ENCODE data around the gene PHC3. TPM values are rescaled to one million over a fixed set of nuclear protein-coding genes. Genes with fewer than 3 reads are reported as not detected.

Gene PHC3
- total and polyA plus RNA-seq, 4 donors = 6.1 to 131 (median 59.9) TPM

- 81 to 86% methylated on average over 1 of the region's 1 CpG for WGBS, 2 donors
- intact Hi-C loops (cut with DNase I) = no loop called here
- DNase-seq = no peak
Observed at GRCh38 chr3:170100944-170101343, 80.6 kb downstream of the PHC3 start.

GRCh38 chr3:170098753-170099152 is 82.8 kb downstream of the PHC3 start:
- H3K4me3 ChIP-seq (ENCODE audit: low read length in 2 of 2) = no peak overlapping the region
- no peak overlapping the region for H3K27ac ChIP-seq (ENCODE audit: low read depth in 1 of 2, low read length in 2 of 2)
- no peak for DNase-seq
- peaks cover 7 to 9% of the 10 kb centered on the region in 2 donors for H3K36me3 ChIP-seq (ENCODE audit: control insufficient read depth in 1 of 2, insufficient read depth in 2 of 2, low read length in 1 of 2)
- H3K4me1 ChIP-seq (ENCODE audit: control insufficient read depth in 1 of 2, insufficient read depth in 2 of 2, low read length in 2 of 2) = no peaks in the 10 kb centered on the region
- H3K9me3 ChIP-seq (ENCODE audit: control insufficient read depth, low read length) = no peaks in the 10 kb centered on the region
- ATAC-seq (ENCODE audit: low FRiP score) = no peak
- intact Hi-C loops (cut with DNase I) = loop anchor here in 1 of 2 donors (10.0 kb wide), 1 partner anchor 104 kb away; no protein-coding TSS in a partner anchor
- WGBS, 2 donors = 41 to 50% methylated on average over 1 of the region's 1 CpG
- H3K27me3 ChIP-seq (ENCODE audit: control insufficient read depth in 1 of 2, insufficient read depth in 2 of 2, low read length in 1 of 2) = no peaks in the 10 kb centered on the region

More at GRCh38 chr3:170100944-170101343, 80.6 kb downstream of the PHC3 start:
- ATAC-seq (ENCODE audit: low FRiP score) = no peak
- Histone ChIP-seq H3K27ac (ENCODE audit: low read depth in 1 of 2, low read length in 2 of 2) (no peak overlapping the region), H3K4me3 (ENCODE audit: low read length in 2 of 2) (no peak overlapping the region), H3K27me3 (ENCODE audit: control insufficient read depth in 1 of 2, insufficient read depth in 2 of 2, low read length in 1 of 2) (no peaks in the 10 kb centered on the region), H3K4me1 (ENCODE audit: control insufficient read depth in 1 of 2, insufficient read depth in 2 of 2, low read length in 2 of 2) (no peaks in the 10 kb centered on the region), H3K9me3 (ENCODE audit: control insufficient read depth, low read length) (no peaks in the 10 kb centered on the region), H3K36me3 (ENCODE audit: control insufficient read depth in 1 of 2, insufficient read depth in 2 of 2, low read length in 1 of 2) (peaks cover 3 to 10% of the 10 kb centered on the region in 2 donors)

- no peak for ATAC-seq (ENCODE audit: low FRiP score)
- Histone ChIP-seq H3K9me3 (ENCODE audit: control insufficient read depth, low read length) (no peaks in the 10 kb centered on the region), H3K27ac (ENCODE audit: low read depth in 1 of 2, low read length in 2 of 2) (no peak overlapping the region), H3K4me1 (ENCODE audit: control insufficient read depth in 1 of 2, insufficient read depth in 2 of 2, low read length in 2 of 2) (no peaks in the 10 kb centered on the region), H3K36me3 (ENCODE audit: control insufficient read depth in 1 of 2, insufficient read depth in 2 of 2, low read length in 1 of 2) (peaks cover 4 to 7% of the 10 kb centered on the region in 2 donors), H3K27me3 (ENCODE audit: control insufficient read depth in 1 of 2, insufficient read depth in 2 of 2, low read length in 1 of 2) (no peaks in the 10 kb centered on the region), H3K4me3 (ENCODE audit: low read length in 2 of 2) (no peak overlapping the region)
- WGBS, 2 donors = 82 to 83% methylated on average over 3 of the region's 3 CpGs
- intact Hi-C loops (cut with DNase I) = loop anchor here in 1 of 2 donors (10.0 kb wide), 1 partner anchor 102 kb away; no protein-coding TSS in a partner anchor
- DNase-seq = no peak
Observed at GRCh38 chr3:170096342-170096741, 85.2 kb downstream of the PHC3 start.

GRCh38 chr3:170095771-170096170 is 85.8 kb downstream of the PHC3 start:
- H3K4me3 ChIP-seq (ENCODE audit: low read length in 2 of 2) = no peak overlapping the region
- H3K9me3 ChIP-seq (ENCODE audit: control insufficient read depth, low read length) = no peaks in the 10 kb centered on the region
- no peak for DNase-seq
- intact Hi-C loops (cut with DNase I) = loop anchor here in 1 of 2 donors (10.0 kb wide), 1 partner anchor 101 kb away; no protein-coding TSS in a partner anchor
- no peaks in the 10 kb centered on the region for H3K27me3 ChIP-seq (ENCODE audit: control insufficient read depth in 1 of 2, insufficient read depth in 2 of 2, low read length in 1 of 2)
- H3K36me3 ChIP-seq (ENCODE audit: control insufficient read depth in 1 of 2, insufficient read depth in 2 of 2, low read length in 1 of 2) = peaks cover 4 to 7% of the 10 kb centered on the region in 2 donors
- no peak for ATAC-seq (ENCODE audit: low FRiP score)
- WGBS, 2 donors = 66 to 71% methylated on average over 4 of the region's 4 CpGs
- no peak overlapping the region for H3K27ac ChIP-seq (ENCODE audit: low read depth in 1 of 2, low read length in 2 of 2)
- H3K4me1 ChIP-seq (ENCODE audit: control insufficient read depth in 1 of 2, insufficient read depth in 2 of 2, low read length in 2 of 2) = no peaks in the 10 kb centered on the region

- ATAC-seq (ENCODE audit: low FRiP score) (no peak), DNase-seq (no peak)
- Histone ChIP-seq H3K36me3 (ENCODE audit: control insufficient read depth in 1 of 2, insufficient read depth in 2 of 2, low read length in 1 of 2) (peaks cover 2 to 7% of the 10 kb centered on the region in 2 donors), H3K4me3 (ENCODE audit: low read length in 2 of 2) (no peak overlapping the region), H3K27ac (ENCODE audit: low read depth in 1 of 2, low read length in 2 of 2) (no peak overlapping the region), H3K9me3 (ENCODE audit: control insufficient read depth, low read length) (no peaks in the 10 kb centered on the region), H3K4me1 (ENCODE audit: control insufficient read depth in 1 of 2, insufficient read depth in 2 of 2, low read length in 2 of 2) (no peaks in the 10 kb centered on the region), H3K27me3 (ENCODE audit: control insufficient read depth in 1 of 2, insufficient read depth in 2 of 2, low read length in 1 of 2) (no peaks in the 10 kb centered on the region)
- intact Hi-C loops (cut with DNase I) = loop anchor here in 1 of 2 donors (10.0 kb wide), 1 partner anchor 98 kb away; no protein-coding TSS in a partner anchor
- WGBS, 2 donors = 93 to 97% methylated on average over 3 of the region's 3 CpGs
Observed at GRCh38 chr3:170092907-170093306, 88.6 kb downstream of the PHC3 start.

- intact Hi-C loops (cut with DNase I) = loop anchor here in 1 of 2 donors (10.0 kb wide), 1 partner anchor 96 kb away; no protein-coding TSS in a partner anchor
Observed at GRCh38 chr3:170090601-170090981, 90.9 kb downstream of the PHC3 start.

GRCh38 chr3:170089862-170090600 is 91.5 kb downstream of the PHC3 start:
- H3K36me3 ChIP-seq (ENCODE audit: control insufficient read depth in 1 of 2, insufficient read depth in 2 of 2, low read length in 1 of 2) = peaks cover 0 to 6% of the 10 kb centered on the region in 2 donors
- no peak for DNase-seq
- no peak overlapping the region for H3K27ac ChIP-seq (ENCODE audit: low read depth in 1 of 2, low read length in 2 of 2)
- no peaks in the 10 kb centered on the region for H3K9me3 ChIP-seq (ENCODE audit: control insufficient read depth, low read length)
- intact Hi-C loops (cut with DNase I) = loop anchor here in 1 of 2 donors (10.0 kb wide), 1 partner anchor 95 kb away; no protein-coding TSS in a partner anchor
- no peaks in the 10 kb centered on the region for H3K27me3 ChIP-seq (ENCODE audit: control insufficient read depth in 1 of 2, insufficient read depth in 2 of 2, low read length in 1 of 2)
- WGBS, 2 donors = 86 to 92% methylated on average over 3 of the region's 3 CpGs
- H3K4me3 ChIP-seq (ENCODE audit: low read length in 2 of 2) = no peak overlapping the region
- no peaks in the 10 kb centered on the region for H3K4me1 ChIP-seq (ENCODE audit: control insufficient read depth in 1 of 2, insufficient read depth in 2 of 2, low read length in 2 of 2)
- ATAC-seq (ENCODE audit: low FRiP score) = no peak

More at GRCh38 chr3:170090601-170090981, 90.9 kb downstream of the PHC3 start:
- Histone ChIP-seq H3K36me3 (ENCODE audit: control insufficient read depth in 1 of 2, insufficient read depth in 2 of 2, low read length in 1 of 2) (peaks cover 0 to 6% of the 10 kb centered on the region in 2 donors), H3K9me3 (ENCODE audit: control insufficient read depth, low read length) (no peaks in the 10 kb centered on the region), H3K27me3 (ENCODE audit: control insufficient read depth in 1 of 2, insufficient read depth in 2 of 2, low read length in 1 of 2) (no peaks in the 10 kb centered on the region), H3K4me1 (ENCODE audit: control insufficient read depth in 1 of 2, insufficient read depth in 2 of 2, low read length in 2 of 2) (no peaks in the 10 kb centered on the region), H3K4me3 (ENCODE audit: low read length in 2 of 2) (no peak overlapping the region), H3K27ac (ENCODE audit: low read depth in 1 of 2, low read length in 2 of 2) (no peak overlapping the region)
- DNase-seq = no peak
- no peak for ATAC-seq (ENCODE audit: low FRiP score)

GRCh38 chr3:170085396-170085795 is 96.1 kb downstream of the PHC3 start:
- H3K27me3 ChIP-seq (ENCODE audit: control insufficient read depth in 1 of 2, insufficient read depth in 2 of 2, low read length in 1 of 2) = no peaks in the 10 kb centered on the region
- DNase-seq (no peak), ATAC-seq (ENCODE audit: low FRiP score) (no peak)
- H3K36me3 ChIP-seq (ENCODE audit: control insufficient read depth in 1 of 2, insufficient read depth in 2 of 2, low read length in 1 of 2) = peaks cover 0 to 2% of the 10 kb centered on the region in 2 donors
- H3K9me3 ChIP-seq (ENCODE audit: control insufficient read depth, low read length) = no peaks in the 10 kb centered on the region
- intact Hi-C loops (cut with DNase I) = no loop called here
- H3K27ac ChIP-seq (ENCODE audit: low read depth in 1 of 2, low read length in 2 of 2) = no peak overlapping the region
- WGBS, 2 donors = 92 to 93% methylated on average over 6 of the region's 6 CpGs
- no peaks in the 10 kb centered on the region for H3K4me1 ChIP-seq (ENCODE audit: control insufficient read depth in 1 of 2, insufficient read depth in 2 of 2, low read length in 2 of 2)
- H3K4me3 ChIP-seq (ENCODE audit: low read length in 2 of 2) = no peak overlapping the region

GRCh38 chr3:170083343-170083742 is 98.2 kb downstream of the PHC3 start:
- no peak for DNase-seq
- Histone ChIP-seq H3K4me1 (ENCODE audit: control insufficient read depth in 1 of 2, insufficient read depth in 2 of 2, low read length in 2 of 2) (no peaks in the 10 kb centered on the region), H3K4me3 (ENCODE audit: low read length in 2 of 2) (no peak overlapping the region), H3K36me3 (ENCODE audit: control insufficient read depth in 1 of 2, insufficient read depth in 2 of 2, low read length in 1 of 2) (peaks cover 2% of the 10 kb centered on the region in 2 donors), H3K9me3 (ENCODE audit: control insufficient read depth, low read length) (no peaks in the 10 kb centered on the region), H3K27ac (ENCODE audit: low read depth in 1 of 2, low read length in 2 of 2) (no peak overlapping the region), H3K27me3 (ENCODE audit: control insufficient read depth in 1 of 2, insufficient read depth in 2 of 2, low read length in 1 of 2) (no peaks in the 10 kb centered on the region)
- no peak for ATAC-seq (ENCODE audit: low FRiP score)
- intact Hi-C loops (cut with DNase I) = no loop called here
- WGBS, 2 donors = 99 to 100% methylated on average over 1 of the region's 1 CpG
